ENCODE measurements around the gene DSCAM.

DNA sequence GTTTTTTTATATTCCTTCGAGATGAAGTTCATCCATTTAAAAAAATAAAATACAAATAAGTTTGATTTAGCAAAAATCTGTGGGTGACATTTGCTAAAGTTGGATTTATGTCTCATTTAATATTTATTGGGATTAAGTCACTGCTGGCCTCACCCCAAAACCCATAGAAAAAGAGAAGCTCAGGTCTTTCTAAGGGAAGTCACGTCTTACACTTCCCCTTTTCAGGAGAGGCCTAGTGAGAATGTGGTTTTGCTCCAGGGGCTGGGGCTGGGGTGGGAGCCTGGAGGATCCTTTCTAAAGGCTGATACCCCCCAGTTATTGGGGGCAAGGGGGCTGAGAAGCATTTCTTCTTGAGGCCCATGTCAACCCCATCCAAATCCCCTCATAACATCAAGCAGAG, 300.3 kb downstream of the DSCAM start:
- TF ChIP-seq POLR2AphosphoS5 (IDR thresholded peaks at IDR 0.05; ENCODE audit: insufficient read depth in 1 of 2, low read depth in 1 of 2) = no peak
- TF ChIP-seq POLR2A (IDR thresholded peaks at IDR 0.05) = no peak

Measured in vagina (tissue), 2 donors.